ENCODE measurements around the gene ID1. TPM values are rescaled to one million over a fixed set of nuclear protein-coding genes. Genes with fewer than 3 reads are reported as not detected.

The ID1 gene
- total and polyA plus RNA-seq, 2 experiments from 2014 or later: 221 to 479 TPM

GRCh38 chr20:31606804-31607639 is 1.9 kb downstream of the ID1 start:
- Histone ChIP-seq H3K27me3 (ENCODE audit: insufficient read depth) (no peaks in the 10 kb centered on the region), H3K9me2 (ENCODE audit: insufficient read depth) (no peaks in the 10 kb centered on the region), H3K4me2 (peak overlapping the region; percentile 76), H3K79me2 (replicated peaks; ENCODE audit: insufficient read depth) (peaks cover 19% of the 10 kb centered on the region), H3K4me1 (ENCODE audit: insufficient read depth) (peaks cover 52% of the 10 kb centered on the region), H3F3A (replicated peaks; ENCODE audit: low read depth) (peaks cover 41% of the 10 kb centered on the region), H3K36me3 (ENCODE audit: insufficient read depth) (no peaks in the 10 kb centered on the region), H4K20me1 (replicated peaks; ENCODE audit: insufficient read depth) (no peaks in the 10 kb centered on the region), H3K4me3 (peak overlapping the region; percentile 61), H2AFZ (no peak overlapping the region), H3K27ac (ENCODE audit: low read depth) (peak overlapping the region; percentile 92)
- Mint-ChIP-seq H3K27ac (peak overlapping the region; percentile 89), H3K27me3 (ENCODE audit: insufficient read depth, low read depth, poor library complexity) (peaks cover 68% of the 10 kb centered on the region), H3K36me3 (ENCODE audit: low read depth) (peaks cover 13% of the 10 kb centered on the region), H3K4me1 (peaks cover 48% of the 10 kb centered on the region), H3K9me3 (peaks cover 2% of the 10 kb centered on the region; the same call in 1 of the 3 replicates), H3K4me3 (peak overlapping the region; percentile 89)
- ATAC-seq: peak; percentile 0; the same call in 2 of the 3 replicates
- DNase-seq (ENCODE audit: low spot score): peak; percentile 67
- no peak for TF ChIP-seq ZNF114 (CRISPR knock-in tag; IDR thresholded peaks at IDR 0.05)
- no peak for TF ChIP-seq NANOG (IDR thresholded peaks at IDR 0.05; ENCODE audit: borderline replicate concordance)
- no peak for TF ChIP-seq EZH2 (IDR thresholded peaks at IDR 0.05; ENCODE audit: low read depth, unreplicated experiment)
- no peak for TF ChIP-seq CREB1 (CRISPR knock-in tag; IDR thresholded peaks at IDR 0.05; ENCODE audit: low read depth)
- TF ChIP-seq STAT1 (IDR thresholded peaks at IDR 0.05; ENCODE audit: unreplicated experiment): no peak
- TF ChIP-seq, protein P1, sequence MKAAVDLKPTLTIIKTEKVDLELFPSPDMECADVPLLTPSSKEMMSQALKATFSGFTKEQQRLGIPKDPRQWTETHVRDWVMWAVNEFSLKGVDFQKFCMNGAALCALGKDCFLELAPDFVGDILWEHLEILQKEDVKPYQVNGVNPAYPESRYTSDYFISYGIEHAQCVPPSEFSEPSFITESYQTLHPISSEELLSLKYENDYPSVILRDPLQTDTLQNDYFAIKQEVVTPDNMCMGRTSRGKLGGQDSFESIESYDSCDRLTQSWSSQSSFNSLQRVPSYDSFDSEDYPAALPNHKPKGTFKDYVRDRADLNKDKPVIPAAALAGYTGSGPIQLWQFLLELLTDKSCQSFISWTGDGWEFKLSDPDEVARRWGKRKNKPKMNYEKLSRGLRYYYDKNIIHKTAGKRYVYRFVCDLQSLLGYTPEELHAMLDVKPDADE (IDR thresholded peaks at IDR 0.05): peak; percentile 4; the same call in 1 of the 2 replicates
- TF ChIP-seq, protein P2, sequence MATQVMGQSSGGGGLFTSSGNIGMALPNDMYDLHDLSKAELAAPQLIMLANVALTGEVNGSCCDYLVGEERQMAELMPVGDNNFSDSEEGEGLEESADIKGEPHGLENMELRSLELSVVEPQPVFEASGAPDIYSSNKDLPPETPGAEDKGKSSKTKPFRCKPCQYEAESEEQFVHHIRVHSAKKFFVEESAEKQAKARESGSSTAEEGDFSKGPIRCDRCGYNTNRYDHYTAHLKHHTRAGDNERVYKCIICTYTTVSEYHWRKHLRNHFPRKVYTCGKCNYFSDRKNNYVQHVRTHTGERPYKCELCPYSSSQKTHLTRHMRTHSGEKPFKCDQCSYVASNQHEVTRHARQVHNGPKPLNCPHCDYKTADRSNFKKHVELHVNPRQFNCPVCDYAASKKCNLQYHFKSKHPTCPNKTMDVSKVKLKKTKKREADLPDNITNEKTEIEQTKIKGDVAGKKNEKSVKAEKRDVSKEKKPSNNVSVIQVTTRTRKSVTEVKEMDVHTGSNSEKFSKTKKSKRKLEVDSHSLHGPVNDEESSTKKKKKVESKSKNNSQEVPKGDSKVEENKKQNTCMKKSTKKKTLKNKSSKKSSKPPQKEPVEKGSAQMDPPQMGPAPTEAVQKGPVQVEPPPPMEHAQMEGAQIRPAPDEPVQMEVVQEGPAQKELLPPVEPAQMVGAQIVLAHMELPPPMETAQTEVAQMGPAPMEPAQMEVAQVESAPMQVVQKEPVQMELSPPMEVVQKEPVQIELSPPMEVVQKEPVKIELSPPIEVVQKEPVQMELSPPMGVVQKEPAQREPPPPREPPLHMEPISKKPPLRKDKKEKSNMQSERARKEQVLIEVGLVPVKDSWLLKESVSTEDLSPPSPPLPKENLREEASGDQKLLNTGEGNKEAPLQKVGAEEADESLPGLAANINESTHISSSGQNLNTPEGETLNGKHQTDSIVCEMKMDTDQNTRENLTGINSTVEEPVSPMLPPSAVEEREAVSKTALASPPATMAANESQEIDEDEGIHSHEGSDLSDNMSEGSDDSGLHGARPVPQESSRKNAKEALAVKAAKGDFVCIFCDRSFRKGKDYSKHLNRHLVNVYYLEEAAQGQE (IDR thresholded peaks at IDR 0.05; ENCODE audit: unreplicated experiment): no peak
- TF ChIP-seq EZH2phosphoT487 (IDR thresholded peaks at IDR 0.05; ENCODE audit: unreplicated experiment): no peak
- no peak for TF ChIP-seq ZNF331 (CRISPR knock-in tag; IDR thresholded peaks at IDR 0.05; ENCODE audit: low read depth)
- TF ChIP-seq, protein P3, sequence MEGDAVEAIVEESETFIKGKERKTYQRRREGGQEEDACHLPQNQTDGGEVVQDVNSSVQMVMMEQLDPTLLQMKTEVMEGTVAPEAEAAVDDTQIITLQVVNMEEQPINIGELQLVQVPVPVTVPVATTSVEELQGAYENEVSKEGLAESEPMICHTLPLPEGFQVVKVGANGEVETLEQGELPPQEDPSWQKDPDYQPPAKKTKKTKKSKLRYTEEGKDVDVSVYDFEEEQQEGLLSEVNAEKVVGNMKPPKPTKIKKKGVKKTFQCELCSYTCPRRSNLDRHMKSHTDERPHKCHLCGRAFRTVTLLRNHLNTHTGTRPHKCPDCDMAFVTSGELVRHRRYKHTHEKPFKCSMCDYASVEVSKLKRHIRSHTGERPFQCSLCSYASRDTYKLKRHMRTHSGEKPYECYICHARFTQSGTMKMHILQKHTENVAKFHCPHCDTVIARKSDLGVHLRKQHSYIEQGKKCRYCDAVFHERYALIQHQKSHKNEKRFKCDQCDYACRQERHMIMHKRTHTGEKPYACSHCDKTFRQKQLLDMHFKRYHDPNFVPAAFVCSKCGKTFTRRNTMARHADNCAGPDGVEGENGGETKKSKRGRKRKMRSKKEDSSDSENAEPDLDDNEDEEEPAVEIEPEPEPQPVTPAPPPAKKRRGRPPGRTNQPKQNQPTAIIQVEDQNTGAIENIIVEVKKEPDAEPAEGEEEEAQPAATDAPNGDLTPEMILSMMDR (conservative IDR thresholded peaks at IDR 0.05; ENCODE audit: low read depth in 2 of 2): no peak
- TF ChIP-seq POLR2AphosphoS5 (IDR thresholded peaks at IDR 0.05; ENCODE audit: low read depth): peak; percentile 75; the same call in 1 of the 2 replicates
- no peak; the same call in 1 of the 2 replicates for TF ChIP-seq ZNF462 (CRISPR knock-in tag; IDR thresholded peaks at IDR 0.05)
- peak; percentile 2 for TF ChIP-seq JUNB (IDR thresholded peaks at IDR 0.05; ENCODE audit: unreplicated experiment)
